Endothelial cell of umbilical vein (primary cell): ENCODE data around the gene CCR2.

ENCODE experiments used
- EZH2 ChIP-seq: IDR thresholded peaks from 2 replicates; pipeline ENCODE4 v1.6.1; 2012; ENCODE audit warnings: borderline replicate concordance, low read depth, mild to moderate bottlenecking, moderate library complexity, low read length, inconsistent platforms; ENCODE audit not compliant: severe bottlenecking
- JUN ChIP-seq: IDR thresholded peaks from 2 replicates; pipeline ENCODE4 v1.6.1; 2011; ENCODE audit warnings: borderline replicate concordance, low read depth; ENCODE audit not compliant: insufficient read length, insufficient read depth
- TF ChIP-seq, protein P1 (sequence below), 2 donors: IDR thresholded peaks; 1 replicate in 1 of 2; 2 replicates in 1 of 2; pipeline ENCODE4 v1.5.1; 2011; ENCODE audit warnings: low read length in 2 of 2, mild to moderate bottlenecking in 2 of 2, moderate library complexity in 2 of 2, control low read depth in 1 of 2, inconsistent platforms in 1 of 2, low read depth in 1 of 2; ENCODE audit not compliant: insufficient read depth in 1 of 2; ENCODE audit errors: extremely low read depth in 1 of 2

DNA sequence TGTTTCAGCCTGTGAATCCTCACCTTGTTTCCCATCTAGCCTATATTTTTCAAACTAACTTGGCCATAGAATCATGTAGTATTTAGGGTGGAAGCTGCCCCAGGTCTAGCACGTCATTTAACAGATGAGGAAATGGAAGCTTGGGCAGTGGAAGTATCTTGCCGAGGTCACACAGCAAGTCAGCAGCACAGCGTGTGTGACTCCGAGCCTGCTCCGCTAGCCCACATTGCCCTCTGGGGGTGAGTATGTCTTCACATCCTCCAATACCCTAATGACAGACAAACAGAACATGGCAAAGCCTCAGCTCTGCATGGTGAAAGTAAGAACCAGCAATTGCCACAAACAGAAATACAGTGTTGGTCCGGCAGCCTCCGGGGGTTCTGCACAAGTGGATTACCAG lies 14.7 kb downstream of the CCR2 start:
- TF ChIP-seq EZH2 (no peak), JUN (no peak)
- TF ChIP-seq, protein P1, sequence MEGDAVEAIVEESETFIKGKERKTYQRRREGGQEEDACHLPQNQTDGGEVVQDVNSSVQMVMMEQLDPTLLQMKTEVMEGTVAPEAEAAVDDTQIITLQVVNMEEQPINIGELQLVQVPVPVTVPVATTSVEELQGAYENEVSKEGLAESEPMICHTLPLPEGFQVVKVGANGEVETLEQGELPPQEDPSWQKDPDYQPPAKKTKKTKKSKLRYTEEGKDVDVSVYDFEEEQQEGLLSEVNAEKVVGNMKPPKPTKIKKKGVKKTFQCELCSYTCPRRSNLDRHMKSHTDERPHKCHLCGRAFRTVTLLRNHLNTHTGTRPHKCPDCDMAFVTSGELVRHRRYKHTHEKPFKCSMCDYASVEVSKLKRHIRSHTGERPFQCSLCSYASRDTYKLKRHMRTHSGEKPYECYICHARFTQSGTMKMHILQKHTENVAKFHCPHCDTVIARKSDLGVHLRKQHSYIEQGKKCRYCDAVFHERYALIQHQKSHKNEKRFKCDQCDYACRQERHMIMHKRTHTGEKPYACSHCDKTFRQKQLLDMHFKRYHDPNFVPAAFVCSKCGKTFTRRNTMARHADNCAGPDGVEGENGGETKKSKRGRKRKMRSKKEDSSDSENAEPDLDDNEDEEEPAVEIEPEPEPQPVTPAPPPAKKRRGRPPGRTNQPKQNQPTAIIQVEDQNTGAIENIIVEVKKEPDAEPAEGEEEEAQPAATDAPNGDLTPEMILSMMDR (IDR thresholded peaks at IDR 0.05; ENCODE audit: extremely low read depth in 1 of 2, insufficient read depth in 1 of 2, low read depth in 1 of 2, low read length in 2 of 2): no peak
